AG04450 (cell line): ENCODE measurements around the gene DUT. TPM values are rescaled to one million over a fixed set of nuclear protein-coding genes. Genes with fewer than 3 reads are reported as not detected.

Experiments used
- CTCF ChIA-PET: fragments of 300-600, 350-600 bp; formaldehyde crosslinking; extraction: SDS; loops from one replicate; lab custom pipeline; 2022; ENCODE audit warnings: antibody characterized with exemption, inconsistent platforms; lab: Charles Lee
- POLR2A ChIA-PET: fragments of 350-600 bp; formaldehyde crosslinking; extraction: SDS; loops from one replicate; lab custom pipeline; 2021; ENCODE audit warnings: antibody characterized with exemption, inconsistent platforms; lab: Yijun Ruan, JAX
- DNase-seq: peaks from one replicate; pipeline ENCODE4 v3.0.0-alpha.2; 2011; ENCODE audit warnings: low read depth, low spot score
- H3K27ac ChIP-seq: one replicate; pipeline ENCODE4 v1.5.1; 2012; ENCODE audit warnings: low read depth, low read length, control low read depth
- H3K27me3 ChIP-seq: one replicate; pipeline ENCODE4 v1.6.0; 2012; ENCODE audit warnings: low read length; ENCODE audit not compliant: control insufficient read depth, insufficient read depth
- H3K4me3 ChIP-seq: 2 replicates; pipeline ENCODE4 v1.5.1; 2011; ENCODE audit warnings: mild to moderate bottlenecking, low read depth, low read length, control low read depth
- H3K9me3 ChIP-seq: 2 replicates; pipeline ENCODE4 v1.5.1; 2012; ENCODE audit warnings: low read length; ENCODE audit not compliant: control insufficient read depth, insufficient read depth
- CTCF ChIP-seq: IDR thresholded peaks from 2 replicates; pipeline ENCODE4 v1.5.1; 2011; ENCODE audit warnings: low read depth, low read length, control low read depth, inconsistent platforms
- polyA plus RNA-seq: library from polyadenylated mRNA; depleted of rRNA; stranded (reverse); fragments of >200 nt; gene quantifications from 2 replicates; pipeline ENCODE4 v1.2.3, GENCODE V29; 2011

Gene DUT
- polyA plus RNA-seq, 1 experiment, result 52.8 TPM

DNA sequence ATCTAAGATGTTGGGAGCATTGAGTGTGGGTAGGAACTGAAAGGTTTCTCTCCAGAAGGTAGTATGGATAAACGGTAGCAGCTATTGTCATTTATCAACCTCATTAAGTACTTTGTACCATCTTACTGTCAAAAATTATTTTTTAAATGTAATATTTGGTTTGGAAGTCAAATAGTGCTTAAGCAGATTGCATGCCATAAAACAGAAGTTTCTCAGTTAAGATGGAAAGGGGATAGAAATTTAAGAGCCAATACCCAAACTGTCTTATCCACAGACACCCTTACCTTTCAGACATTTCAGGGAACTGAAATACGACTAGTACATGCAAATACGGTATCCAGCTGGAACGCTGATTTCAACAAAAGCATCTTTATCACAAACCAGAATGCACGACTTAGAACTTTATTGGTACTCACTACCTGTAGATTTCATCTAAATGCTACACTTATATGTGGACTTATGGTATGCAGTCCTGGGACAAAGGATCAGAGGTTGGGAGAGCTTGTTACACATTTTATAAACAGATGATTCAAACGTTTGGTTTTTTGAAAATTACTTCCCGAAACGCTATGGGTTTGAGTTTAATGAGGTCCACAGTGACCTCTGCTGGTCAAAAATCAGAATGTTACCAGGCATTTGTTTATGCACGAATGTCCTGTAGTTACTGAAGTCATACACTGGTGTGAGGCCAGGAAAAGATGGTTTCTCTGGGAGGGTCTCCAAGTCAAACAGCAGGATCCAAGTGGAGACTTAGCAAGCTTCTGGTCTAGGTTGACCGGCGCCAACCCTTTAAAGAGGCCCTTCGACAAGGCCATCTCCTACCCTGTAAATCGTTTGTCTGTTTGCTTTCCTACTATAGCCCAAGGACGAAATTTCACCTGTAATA, 45.7 kb upstream of the DUT start:
- DNase-seq, result peak; percentile 82
- CTCF ChIA-PET, result interaction anchor here (0.5 to 5.8 kb wide), 35 partner anchors 8 to 1578 kb away, joined by 3 to 47 read pairs (median 4); partner anchors contain the start of gene SEMA6D
- POLR2A ChIA-PET, result no interaction called here

GRCh38 chr15:48289628-48290027, 41.6 kb upstream of the DUT start:
- Histone ChIP-seq H3K27ac (no peak overlapping the region), H3K9me3 (no peaks in the 10 kb centered on the region), H3K4me3 (no peak overlapping the region), H3K27me3 (no peaks in the 10 kb centered on the region)
- ChIA-PET CTCF (interaction anchor here (1.0 kb wide), 1 partner anchor 205 kb away, joined by 4 read pairs; no protein-coding TSS in a partner anchor), POLR2A (no interaction called here)
- DNase-seq, result no peak
- TF ChIP-seq CTCF, result no peak

More for the DNA sequence above, 45.7 kb upstream of the DUT start:
- H3K9me3 ChIP-seq, result no peaks in the 10 kb centered on the region
- H3K27ac ChIP-seq, result no peak overlapping the region
- no peaks in the 10 kb centered on the region for H3K27me3 ChIP-seq
- H3K4me3 ChIP-seq, result no peak overlapping the region
- TF ChIP-seq CTCF, result peak; percentile 66

DNA sequence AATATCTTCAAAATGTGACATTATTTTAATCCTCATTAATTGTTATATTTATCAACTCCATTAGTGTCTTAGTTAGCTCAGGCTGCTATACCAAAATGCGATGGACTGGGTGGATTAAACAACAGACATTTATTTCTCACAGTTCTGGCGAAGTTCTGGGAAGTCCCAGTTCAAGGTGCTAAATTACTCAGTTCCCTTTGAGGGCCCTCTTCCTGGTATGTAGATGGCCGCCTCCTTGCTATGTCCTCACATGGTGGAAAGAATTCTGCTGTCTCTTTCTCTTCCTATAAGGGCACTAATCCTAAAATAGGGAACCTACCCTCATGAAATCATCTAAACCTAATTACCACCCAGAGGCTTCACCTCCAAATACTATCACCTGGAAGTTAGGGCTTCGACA, 38.8 kb upstream of the DUT start:
- H3K27ac ChIP-seq, result no peak overlapping the region
- CTCF ChIA-PET, result interaction anchor here (1.3 kb wide), 1 partner anchor 23 kb away, joined by 3 read pairs; no protein-coding TSS in a partner anchor
- H3K9me3 ChIP-seq, result no peaks in the 10 kb centered on the region
- no peak overlapping the region for H3K4me3 ChIP-seq
- peaks cover 8% of the 10 kb centered on the region for H3K27me3 ChIP-seq
- no peak for DNase-seq
- POLR2A ChIA-PET, result no interaction called here
- no peak for TF ChIP-seq CTCF

GRCh38 chr15:48297668-48298067, 33.6 kb upstream of the DUT start:
- DNase-seq, result no peak

More at GRCh38 chr15:48297668-48298067, 33.6 kb upstream of the DUT start:
- Histone ChIP-seq H3K4me3 (no peak overlapping the region), H3K27ac (no peak overlapping the region), H3K27me3 (peaks cover 16% of the 10 kb centered on the region), H3K9me3 (no peaks in the 10 kb centered on the region)
- no peak for TF ChIP-seq CTCF
- CTCF ChIA-PET, result interaction anchor here (0.6 to 3.5 kb wide), 2 partner anchors 11 to 304 kb away, joined by 3 to 31 read pairs; no protein-coding TSS in a partner anchor
- POLR2A ChIA-PET, result no interaction called here
